ENCODE measurements around the gene CENPW.

DNA sequence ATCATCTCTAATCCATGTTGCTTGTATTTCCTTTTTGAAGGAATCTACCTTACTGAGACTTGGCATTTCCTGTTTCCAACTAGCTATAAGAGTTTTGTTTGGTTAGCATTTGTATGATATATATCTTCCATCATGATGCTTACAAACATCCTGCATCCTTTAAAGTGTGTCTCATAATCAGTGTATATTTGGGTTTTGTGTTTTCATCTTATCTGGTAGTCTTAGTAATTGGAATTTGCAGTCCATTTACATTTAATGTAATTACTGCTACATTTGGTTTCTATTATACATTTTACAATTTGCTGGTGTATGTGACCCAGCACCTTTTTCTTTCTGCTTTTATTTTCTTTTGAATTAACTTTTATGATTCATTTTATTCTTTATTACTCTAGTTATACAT, 12.6 kb downstream of the CENPW start:
- TF ChIP-seq, protein P1, sequence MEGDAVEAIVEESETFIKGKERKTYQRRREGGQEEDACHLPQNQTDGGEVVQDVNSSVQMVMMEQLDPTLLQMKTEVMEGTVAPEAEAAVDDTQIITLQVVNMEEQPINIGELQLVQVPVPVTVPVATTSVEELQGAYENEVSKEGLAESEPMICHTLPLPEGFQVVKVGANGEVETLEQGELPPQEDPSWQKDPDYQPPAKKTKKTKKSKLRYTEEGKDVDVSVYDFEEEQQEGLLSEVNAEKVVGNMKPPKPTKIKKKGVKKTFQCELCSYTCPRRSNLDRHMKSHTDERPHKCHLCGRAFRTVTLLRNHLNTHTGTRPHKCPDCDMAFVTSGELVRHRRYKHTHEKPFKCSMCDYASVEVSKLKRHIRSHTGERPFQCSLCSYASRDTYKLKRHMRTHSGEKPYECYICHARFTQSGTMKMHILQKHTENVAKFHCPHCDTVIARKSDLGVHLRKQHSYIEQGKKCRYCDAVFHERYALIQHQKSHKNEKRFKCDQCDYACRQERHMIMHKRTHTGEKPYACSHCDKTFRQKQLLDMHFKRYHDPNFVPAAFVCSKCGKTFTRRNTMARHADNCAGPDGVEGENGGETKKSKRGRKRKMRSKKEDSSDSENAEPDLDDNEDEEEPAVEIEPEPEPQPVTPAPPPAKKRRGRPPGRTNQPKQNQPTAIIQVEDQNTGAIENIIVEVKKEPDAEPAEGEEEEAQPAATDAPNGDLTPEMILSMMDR (IDR thresholded peaks at IDR 0.05) = no peak
- no peak for TF ChIP-seq POLR2A (IDR thresholded peaks at IDR 0.05)

All from testis (tissue), 2 donors.